ENCODE data around the gene GTPBP1. TPM values are rescaled to one million over a fixed set of nuclear protein-coding genes. Genes with fewer than 3 reads are reported as not detected.
A peak's percentile ranks its signal among the peaks of the same experiment; 100 is the strongest.

Gene GTPBP1
- total RNA-seq (10 to 100 TPM; 49.5 to 59.2 TPM), polyA plus RNA-seq (10 to 100 TPM; 10.5 to 21.6 TPM)
- long read RNA-seq, donor 1, full-length matches to known transcripts, result 1 of 46 reads
- long read RNA-seq, donor 1, partial matches to known transcripts, result 28 of 46 reads
- long read RNA-seq, donor 1, other reads (novel, unspliced or antisense), result 17 of 46 reads
- long read RNA-seq, donor 2, partial matches to known transcripts, result 9 of 22 reads
- long read RNA-seq, donor 2, other reads (novel, unspliced or antisense), result 13 of 22 reads

DNA sequence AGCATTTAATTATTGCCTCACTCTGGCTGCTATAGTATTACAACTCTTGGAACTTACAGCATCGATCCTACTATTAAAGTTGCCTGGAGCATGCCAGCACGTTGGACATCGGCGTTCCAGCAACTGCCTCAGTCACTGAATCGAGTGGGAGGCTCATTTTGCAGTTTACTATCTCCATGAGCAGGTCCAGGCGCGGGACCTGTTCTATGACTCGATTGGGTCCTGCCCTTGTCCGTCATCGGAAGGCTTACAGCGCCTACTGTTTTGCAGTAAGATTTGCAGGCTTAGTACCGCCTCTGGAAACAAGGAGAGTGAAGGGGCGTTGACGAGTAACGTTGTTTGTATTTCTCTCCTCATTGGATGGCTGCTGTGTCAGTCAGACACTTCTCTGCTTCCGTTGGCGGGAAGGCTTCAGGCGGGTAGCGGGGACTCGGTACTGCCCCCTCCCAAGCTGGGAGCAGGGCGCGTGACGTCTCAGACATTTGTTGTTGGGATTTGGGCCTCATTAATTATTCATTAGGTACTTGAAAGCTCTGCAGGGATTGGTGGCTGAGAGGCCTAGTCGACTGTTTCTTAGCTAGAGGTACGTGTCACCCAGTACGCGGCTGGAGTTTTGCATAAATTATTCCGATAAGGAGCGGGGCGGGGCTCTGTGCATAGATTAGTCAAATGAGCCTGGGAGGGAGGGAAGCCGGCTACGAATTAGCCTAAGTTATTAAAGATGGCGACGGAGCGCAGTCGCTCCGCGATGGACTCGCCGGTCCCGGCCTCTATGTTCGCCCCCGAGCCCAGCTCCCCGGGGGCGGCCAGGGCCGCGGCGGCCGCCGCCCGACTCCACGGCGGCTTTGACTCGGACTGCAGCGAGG is at the start of gene GTPBP1:
Gene GTPBP1, plus strand, starts transcription at position 710 of the 866 bp plus-strand sequence. Its CDS starts 12 bp downstream, at position 722.
- WGBS, 2 donors, result 0% methylated on average over 55 of the region's 55 CpGs
- no peaks in the 10 kb centered on the region for H3K27me3 ChIP-seq (ENCODE audit: control insufficient read depth in 1 of 2, insufficient read depth in 2 of 2, low read length in 1 of 2)
- H3K4me1 ChIP-seq (ENCODE audit: control insufficient read depth in 1 of 2, insufficient read depth in 2 of 2, low read length in 2 of 2), result peaks cover 0 to 8% of the 10 kb centered on the region in 2 donors
- ATAC-seq (ENCODE audit: low FRiP score), result peak; percentile 95
- H3K4me3 ChIP-seq (ENCODE audit: low read length in 2 of 2), result peak within 1 kb of the TSS; percentile 94
- H3K27ac ChIP-seq (ENCODE audit: low read depth in 1 of 2, low read length in 2 of 2), result peak within 1 kb of the TSS; percentile 87 to 91
- no peaks in the 10 kb centered on the region for H3K9me3 ChIP-seq (ENCODE audit: control insufficient read depth, low read length)
- DNase-seq, result peak; percentile 97 to 99
- intact Hi-C loops (cut with DNase I), result loop anchor here in 1 of 2 donors (1.0 to 2.0 kb wide), 2 partner anchors 13 to 49 kb away; partner anchors contain the start of gene SUN2
- H3K36me3 ChIP-seq (ENCODE audit: control insufficient read depth in 1 of 2, insufficient read depth in 2 of 2, low read length in 1 of 2), result no peaks in the 10 kb centered on the region

DNA sequence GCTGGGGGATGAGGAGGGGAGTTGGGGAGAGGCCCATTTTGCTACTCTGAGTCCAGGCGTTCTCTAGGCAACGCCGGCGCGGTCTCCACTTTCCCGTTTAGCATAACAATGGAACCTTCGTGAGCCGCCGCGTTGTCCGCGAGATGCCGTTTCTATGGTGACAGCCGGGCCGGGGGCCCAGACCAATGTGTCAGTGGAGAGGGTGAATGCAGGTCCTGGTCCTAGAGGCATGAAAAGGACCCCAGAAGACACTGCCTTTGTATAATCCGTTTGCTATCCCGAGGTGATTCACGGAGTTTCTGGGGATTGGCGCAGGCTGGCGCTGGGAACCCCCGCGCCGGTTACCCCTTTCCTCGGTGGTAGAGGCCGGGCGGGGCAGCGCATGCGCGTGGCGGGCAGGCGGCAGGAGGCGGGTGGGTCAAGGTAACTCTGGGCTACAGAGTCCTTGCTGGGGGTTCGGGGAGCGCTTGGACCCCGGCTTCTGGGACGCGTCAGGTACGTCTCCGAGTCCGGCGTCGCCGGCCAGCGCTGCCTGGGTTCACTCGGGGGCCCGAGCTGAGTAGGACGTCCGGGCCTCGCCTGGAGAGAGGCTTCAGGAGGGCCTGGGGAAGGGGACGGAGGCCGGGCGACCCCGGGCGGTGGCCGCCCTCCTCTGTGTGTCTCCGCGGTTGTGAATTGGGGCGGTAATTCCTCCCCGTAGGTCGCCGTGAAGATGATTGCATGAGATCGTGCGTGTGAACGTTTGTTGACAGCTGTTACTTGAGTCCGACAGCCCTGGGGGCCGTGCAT is 49.3 kb upstream of the GTPBP1 start, which contains the start of the genes CBY1 and FAM227A:
Gene CBY1, plus strand, starts transcription at position 383 of the 789 bp plus-strand sequence. CDS start 11,417 bp downstream, outside the sequence.
Gene FAM227A, minus strand, starts transcription at position 137 of the 789 bp plus-strand sequence. CDS start 6,224 bp downstream, outside the sequence.
- H3K9me3 ChIP-seq (ENCODE audit: control insufficient read depth, low read length), result no peaks in the 10 kb centered on the region
- 0% methylated on average over 57 to 66 of the region's 66 CpGs for WGBS, 2 donors
- H3K4me1 ChIP-seq (ENCODE audit: control insufficient read depth in 1 of 2, insufficient read depth in 2 of 2, low read length in 2 of 2), result no peaks in the 10 kb centered on the region
- H3K27ac ChIP-seq (ENCODE audit: low read depth in 1 of 2, low read length in 2 of 2), result peak within 1 kb of the TSS in 1 of 2 donors; percentile 55
- peak within 1 kb of the TSS; percentile 53 to 97 for H3K4me3 ChIP-seq (ENCODE audit: low read length in 2 of 2)
- no peaks in the 10 kb centered on the region for H3K27me3 ChIP-seq (ENCODE audit: control insufficient read depth in 1 of 2, insufficient read depth in 2 of 2, low read length in 1 of 2)
- H3K36me3 ChIP-seq (ENCODE audit: control insufficient read depth in 1 of 2, insufficient read depth in 2 of 2, low read length in 1 of 2), result no peaks in the 10 kb centered on the region
- intact Hi-C loops (cut with DNase I), result no loop called here
- DNase-seq (peak; percentile 93 to 96), ATAC-seq (ENCODE audit: low FRiP score) (peak; percentile 96)

- ATAC-seq (ENCODE audit: low FRiP score) (no peak), DNase-seq (no peak)
- 10 to 13% methylated on average over 16 of the region's 16 CpGs for WGBS, 2 donors
Measured at GRCh38 chr22:38657045-38657909, 48.5 kb upstream of the GTPBP1 start.

DNA sequence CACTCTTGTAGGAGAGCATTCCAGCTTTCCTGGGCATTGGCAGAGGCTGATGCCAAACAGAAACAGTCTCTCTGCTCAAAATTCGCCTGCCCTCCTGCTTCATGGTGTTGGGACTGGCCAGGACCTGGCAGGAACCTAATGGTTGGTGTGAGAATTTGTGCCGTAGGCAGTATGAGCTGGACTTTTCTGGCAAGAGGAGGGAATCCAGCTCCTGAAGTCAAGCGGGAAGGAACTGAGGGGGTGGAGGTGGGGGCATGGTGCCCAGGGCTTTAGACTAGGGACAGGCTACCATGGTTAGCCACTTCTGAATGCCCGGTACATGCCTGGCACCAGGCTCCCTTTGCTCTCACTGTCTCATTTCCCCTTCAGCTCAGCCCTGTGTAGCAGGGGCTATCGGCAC is 30.9 kb upstream of the GTPBP1 start:
- intact Hi-C loops (cut with DNase I), result no loop called here
- DNase-seq (peak in 1 of 2 donors; percentile 53), ATAC-seq (ENCODE audit: low FRiP score) (peak; percentile 56)
- Histone ChIP-seq H3K4me3 (ENCODE audit: low read length in 2 of 2) (no peak overlapping the region), H3K4me1 (ENCODE audit: control insufficient read depth in 1 of 2, insufficient read depth in 2 of 2, low read length in 2 of 2) (no peaks in the 10 kb centered on the region), H3K27ac (ENCODE audit: low read depth in 1 of 2, low read length in 2 of 2) (peak overlapping the region in 1 of 2 donors; percentile 80), H3K27me3 (ENCODE audit: control insufficient read depth in 1 of 2, insufficient read depth in 2 of 2, low read length in 1 of 2) (no peaks in the 10 kb centered on the region), H3K9me3 (ENCODE audit: control insufficient read depth, low read length) (no peaks in the 10 kb centered on the region), H3K36me3 (ENCODE audit: control insufficient read depth in 1 of 2, insufficient read depth in 2 of 2, low read length in 1 of 2) (peaks cover 0 to 3% of the 10 kb centered on the region in 2 donors)
- WGBS, 2 donors, result 12 to 13% methylated on average over 5 of the region's 5 CpGs

More at GRCh38 chr22:38657045-38657909, 48.5 kb upstream of the GTPBP1 start:
- Histone ChIP-seq H3K4me3 (ENCODE audit: low read length in 2 of 2) (peak overlapping the region; percentile 53 to 97), H3K27me3 (ENCODE audit: control insufficient read depth in 1 of 2, insufficient read depth in 2 of 2, low read length in 1 of 2) (no peaks in the 10 kb centered on the region), H3K36me3 (ENCODE audit: control insufficient read depth in 1 of 2, insufficient read depth in 2 of 2, low read length in 1 of 2) (no peaks in the 10 kb centered on the region), H3K9me3 (ENCODE audit: control insufficient read depth, low read length) (no peaks in the 10 kb centered on the region), H3K27ac (ENCODE audit: low read depth in 1 of 2, low read length in 2 of 2) (no peak overlapping the region), H3K4me1 (ENCODE audit: control insufficient read depth in 1 of 2, insufficient read depth in 2 of 2, low read length in 2 of 2) (no peaks in the 10 kb centered on the region)
- intact Hi-C loops (cut with DNase I), result no loop called here

DNA sequence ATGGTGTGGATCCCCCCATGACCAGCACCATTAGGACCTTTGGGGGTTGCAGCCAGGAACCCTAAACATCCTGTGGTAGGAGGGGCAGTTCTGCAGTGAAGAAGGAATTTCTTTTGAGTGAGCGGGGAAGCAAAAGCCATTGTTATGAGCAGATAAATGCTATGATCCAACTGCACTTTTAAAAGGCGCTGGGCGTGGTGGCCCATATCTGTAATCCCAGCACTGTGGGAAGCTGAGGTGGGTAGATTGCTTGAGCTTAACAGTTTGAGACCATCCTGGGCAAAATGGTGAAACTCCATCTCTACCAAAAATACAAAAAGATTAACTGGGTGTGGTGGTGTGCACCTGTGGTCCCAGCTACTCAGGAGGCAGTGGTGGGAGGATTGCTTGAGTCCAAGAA is 29.9 kb upstream of the GTPBP1 start:
- intact Hi-C loops (cut with DNase I), result no loop called here
- DNase-seq (peak in 1 of 2 donors; percentile 9), ATAC-seq (ENCODE audit: low FRiP score) (no peak)
- Histone ChIP-seq H3K36me3 (ENCODE audit: control insufficient read depth in 1 of 2, insufficient read depth in 2 of 2, low read length in 1 of 2) (peaks cover 0 to 3% of the 10 kb centered on the region in 2 donors), H3K4me1 (ENCODE audit: control insufficient read depth in 1 of 2, insufficient read depth in 2 of 2, low read length in 2 of 2) (no peaks in the 10 kb centered on the region), H3K9me3 (ENCODE audit: control insufficient read depth, low read length) (no peaks in the 10 kb centered on the region), H3K4me3 (ENCODE audit: low read length in 2 of 2) (no peak overlapping the region), H3K27ac (ENCODE audit: low read depth in 1 of 2, low read length in 2 of 2) (no peak overlapping the region), H3K27me3 (ENCODE audit: control insufficient read depth in 1 of 2, insufficient read depth in 2 of 2, low read length in 1 of 2) (no peaks in the 10 kb centered on the region)
- WGBS, 2 donors, result 91 to 95% methylated on average over 3 of the region's 3 CpGs

- intact Hi-C loops (cut with DNase I), result loop anchor here in 1 of 2 donors (10.0 kb wide), 1 partner anchor 177 kb away; the partner anchor contains the start of gene DDX17
- DNase-seq, result peak; percentile 92 to 96
- peaks cover 0 to 4% of the 10 kb centered on the region in 2 donors for H3K4me1 ChIP-seq (ENCODE audit: control insufficient read depth in 1 of 2, insufficient read depth in 2 of 2, low read length in 2 of 2)
- peak; percentile 98 for ATAC-seq (ENCODE audit: low FRiP score)
- no peaks in the 10 kb centered on the region for H3K27me3 ChIP-seq (ENCODE audit: control insufficient read depth in 1 of 2, insufficient read depth in 2 of 2, low read length in 1 of 2)
- WGBS, 2 donors, result 1% methylated on average over 60 of the region's 60 CpGs
- H3K9me3 ChIP-seq (ENCODE audit: control insufficient read depth, low read length), result no peaks in the 10 kb centered on the region
- peak within 1 kb of the TSS in 1 of 2 donors; percentile 46 for H3K27ac ChIP-seq (ENCODE audit: low read depth in 1 of 2, low read length in 2 of 2)
- H3K36me3 ChIP-seq (ENCODE audit: control insufficient read depth in 1 of 2, insufficient read depth in 2 of 2, low read length in 1 of 2), result peaks cover 0 to 6% of the 10 kb centered on the region in 2 donors
- H3K4me3 ChIP-seq (ENCODE audit: low read length in 2 of 2), result peak within 1 kb of the TSS; percentile 52 to 83
Measured at GRCh38 chr22:38681582-38682335, 24.0 kb upstream of the GTPBP1 start, which contains the start of gene TOMM22. TSS of gene TOMM22 (plus strand) at chr22:38681957. CDS start at chr22:38681979, 22 bp downstream.

DNA sequence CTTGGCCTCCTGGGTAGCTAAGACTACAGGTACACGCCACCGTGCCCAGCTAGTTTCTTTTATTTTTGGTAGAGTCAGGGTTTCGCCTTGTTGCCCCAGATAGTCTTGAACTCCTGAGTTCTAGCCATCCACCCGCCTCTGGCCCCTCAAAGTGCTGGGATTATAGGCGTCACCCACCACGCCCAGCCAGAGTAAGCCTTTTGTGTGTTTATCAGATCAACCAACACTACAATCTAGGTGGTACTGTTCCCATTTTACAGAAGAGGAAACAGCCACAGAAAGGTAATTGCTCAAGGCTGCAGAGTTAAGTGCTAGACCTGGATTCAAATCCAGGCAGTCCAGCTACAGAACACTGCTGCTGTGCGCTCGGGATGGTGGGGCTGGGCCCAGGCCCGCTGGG is 20.8 kb upstream of the GTPBP1 start:
- intact Hi-C loops (cut with DNase I), result loop anchor here in 1 of 2 donors (10.0 kb wide), 1 partner anchor 180 kb away; the partner anchor contains the start of gene DDX17
- H3K9me3 ChIP-seq (ENCODE audit: control insufficient read depth, low read length), result no peaks in the 10 kb centered on the region
- H3K4me1 ChIP-seq (ENCODE audit: control insufficient read depth in 1 of 2, insufficient read depth in 2 of 2, low read length in 2 of 2), result peaks cover 0 to 4% of the 10 kb centered on the region in 2 donors
- peaks cover 5 to 19% of the 10 kb centered on the region in 2 donors for H3K36me3 ChIP-seq (ENCODE audit: control insufficient read depth in 1 of 2, insufficient read depth in 2 of 2, low read length in 1 of 2)
- no peak for DNase-seq
- H3K27ac ChIP-seq (ENCODE audit: low read depth in 1 of 2, low read length in 2 of 2), result no peak overlapping the region
- WGBS, 2 donors, result 83 to 88% methylated on average over 9 of the region's 9 CpGs
- H3K27me3 ChIP-seq (ENCODE audit: control insufficient read depth in 1 of 2, insufficient read depth in 2 of 2, low read length in 1 of 2), result no peaks in the 10 kb centered on the region
- no peak overlapping the region for H3K4me3 ChIP-seq (ENCODE audit: low read length in 2 of 2)
- ATAC-seq (ENCODE audit: low FRiP score), result no peak
